Choroid plexus epithelial cell (primary cell): Measurements from ENCODE around the gene EGLN2.
"Not testable (repeated sequence)": the region's sequence is repeated elsewhere in the genome, so short reads cannot be mapped to it uniquely, and the experiment has no call there.

Experiments
- DNase-seq: peaks from one replicate; pipeline ENCODE4 v3.0.0-alpha.2; 2010; ENCODE audit warnings: low read depth
- H3K4me3 ChIP-seq: 2 replicates; pipeline ENCODE4 v1.5.1; 2011; ENCODE audit warnings: low read depth, mild to moderate bottlenecking, control low read depth, low read length, moderate library complexity

Gene EGLN2

DNA sequence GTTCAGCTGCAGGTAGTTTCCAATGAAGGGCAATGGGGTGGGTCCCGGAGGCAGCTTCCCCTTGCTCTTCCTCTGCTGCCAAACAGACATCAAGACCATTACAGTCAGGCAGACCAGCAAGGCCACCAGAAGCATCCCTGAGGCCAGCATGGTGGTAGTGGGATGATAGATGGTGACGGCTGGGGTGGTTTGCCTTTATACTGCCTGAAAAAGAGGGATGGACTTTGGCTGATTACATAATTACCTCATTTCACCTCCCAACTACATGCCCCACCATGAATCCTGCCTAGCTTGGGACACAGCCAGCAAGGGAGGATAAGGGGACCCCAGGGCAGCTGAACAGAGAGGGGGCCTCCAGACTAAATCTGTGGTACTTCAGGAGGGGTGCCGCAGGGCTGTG, 51.3 kb downstream of the EGLN2 start, which contains the start of gene CYP2A6:
CYP2A6 (minus strand) TSS at position 171 of the 400 bp plus-strand sequence; CDS start at position 150, 21 bp downstream.
- H3K4me3 ChIP-seq, DNase-seq: not testable (repeated sequence)

DNA sequence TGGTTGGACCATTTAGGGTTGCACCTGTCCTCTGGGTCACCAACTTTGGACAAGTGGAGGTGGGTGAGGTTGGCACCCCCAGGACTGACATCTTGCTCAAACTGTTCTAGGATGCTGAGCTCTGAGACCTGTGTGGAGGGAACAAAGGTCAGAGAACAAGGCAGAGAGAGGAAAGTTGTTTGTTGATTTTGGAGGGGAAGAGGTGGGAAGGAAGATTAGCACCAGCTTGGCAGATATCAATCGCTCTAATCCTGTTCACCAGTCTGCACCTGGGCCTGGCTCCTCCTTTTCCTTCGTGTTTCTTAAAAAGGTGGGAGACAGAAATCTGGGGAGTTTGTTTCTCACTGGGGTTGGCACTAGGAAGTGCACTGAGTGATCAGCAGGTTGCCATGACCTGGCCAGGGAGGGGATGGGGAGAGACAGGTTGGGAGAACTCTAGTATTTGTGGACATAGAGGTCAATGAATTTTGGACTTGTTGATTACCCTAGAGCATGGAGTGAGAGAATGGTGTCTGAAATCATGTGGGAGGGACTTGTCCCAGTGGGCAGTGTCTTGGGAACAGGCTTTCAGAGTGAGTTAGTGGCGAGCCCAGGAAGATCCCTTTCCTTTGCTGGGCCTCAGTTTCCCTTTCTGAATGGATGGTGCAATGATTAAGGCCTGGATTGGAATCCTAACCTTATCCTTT, 53.6 kb downstream of the EGLN2 start:
- H3K4me3 ChIP-seq, DNase-seq: not testable (repeated sequence)
